GM18873 (cell line): ENCODE data around the gene PID1.
"Not testable (repeated sequence)": the region's sequence is repeated elsewhere in the genome, so short reads cannot be mapped to it uniquely, and the experiment has no call there.

ENCODE experiments used
- ATAC-seq: cut with Tn5 transposase; IDR thresholded peaks from one replicate; pipeline ENCODE4 v1.9.1; 2021; ENCODE audit warnings: mild to moderate bottlenecking, moderate library complexity, moderate number of reproducible peaks; ENCODE audit not compliant: unreplicated experiment, low FRiP score

PID1 gene

GRCh38 chr2:229221641-229222040, 49.4 kb downstream of the PID1 start:
- no peak for ATAC-seq

- no peak for ATAC-seq
Observed at GRCh38 chr2:229220254-229220653, 50.8 kb downstream of the PID1 start.

DNA sequence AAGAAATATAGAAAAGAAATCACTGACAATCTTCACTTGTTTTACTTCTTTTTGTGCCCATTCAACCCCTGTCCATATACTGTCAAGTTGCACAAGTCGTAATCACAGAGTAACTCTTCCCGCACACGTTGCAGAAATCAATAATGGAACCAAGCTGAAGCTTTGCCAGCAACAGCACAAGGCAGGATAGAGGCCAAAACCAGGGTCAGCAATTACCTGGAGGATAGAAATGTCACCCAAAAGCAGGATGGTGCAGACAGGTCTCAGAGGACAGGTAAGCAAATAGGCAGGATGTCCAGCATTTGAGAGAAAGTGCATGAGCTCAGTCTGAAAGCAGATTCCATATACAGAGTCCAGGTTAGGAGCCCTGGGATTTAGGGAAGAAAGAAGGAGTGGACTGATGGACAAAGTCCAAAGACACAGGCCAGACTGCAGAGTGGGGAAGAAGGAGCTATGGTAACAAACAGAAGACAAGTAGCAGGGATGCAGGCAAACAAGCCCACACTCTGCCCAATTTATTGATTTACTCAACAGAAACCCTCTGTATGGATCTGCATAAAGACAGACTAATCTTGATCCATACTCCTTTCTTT, 52.7 kb downstream of the PID1 start:
- no peak for ATAC-seq

DNA sequence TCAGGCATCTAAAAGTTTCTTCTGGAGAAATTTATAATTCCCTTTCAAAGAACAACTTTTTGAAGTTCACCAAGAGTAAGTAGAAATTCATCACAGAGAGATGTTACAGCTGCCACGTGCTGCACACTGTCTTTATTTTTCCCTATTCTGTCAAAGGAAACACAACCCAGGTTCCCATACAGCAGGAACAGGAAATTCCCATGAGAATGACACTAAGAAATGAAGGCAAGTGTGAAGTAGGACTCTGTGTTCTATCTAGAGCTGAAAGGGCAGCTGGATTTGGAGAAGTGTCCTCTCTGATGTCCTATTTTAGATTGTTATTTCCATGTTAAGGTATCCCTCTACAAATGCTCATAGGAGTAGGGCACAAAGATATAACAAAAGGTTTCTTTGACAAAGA, 58.8 kb downstream of the PID1 start:
- no peak for ATAC-seq

DNA sequence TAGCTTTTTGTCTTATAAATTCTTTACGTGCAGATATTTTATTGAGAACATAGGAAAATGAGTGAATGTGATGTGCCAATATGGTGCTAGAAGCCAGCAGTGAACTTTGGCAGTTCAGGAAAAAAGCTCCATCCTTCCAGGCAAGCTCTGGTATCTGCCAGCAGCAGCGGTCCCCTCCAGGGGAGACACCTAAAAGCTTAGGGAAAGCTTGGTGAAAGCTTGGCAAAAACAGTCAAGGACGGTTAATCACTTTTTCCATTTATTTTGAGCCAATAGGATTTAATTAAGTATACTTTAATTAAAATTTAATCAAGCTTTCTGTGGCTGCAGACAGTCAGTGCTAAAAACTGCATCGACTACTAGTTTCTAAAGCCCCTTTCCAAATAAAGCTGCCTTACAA, 60.4 kb downstream of the PID1 start:
- no peak for ATAC-seq

DNA sequence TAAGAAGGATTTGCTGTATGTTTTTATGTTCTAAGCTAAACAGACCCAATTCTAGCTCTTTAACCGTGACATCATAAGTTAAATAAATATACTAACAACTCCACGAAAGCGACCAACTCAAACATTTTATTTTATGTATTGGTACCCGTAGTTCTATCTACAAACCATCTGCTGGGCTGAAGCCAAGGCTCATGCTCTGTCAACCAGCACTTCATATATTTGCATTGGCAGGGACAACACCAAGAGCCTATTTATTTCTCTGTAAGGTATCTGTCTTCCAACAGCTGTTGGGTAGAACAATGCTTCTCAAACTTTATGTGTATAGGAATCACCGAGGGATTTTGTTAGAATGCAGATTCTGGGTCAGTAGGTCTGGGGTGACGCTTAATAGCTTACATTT, 64.5 kb downstream of the PID1 start:
- ATAC-seq = no peak

DNA sequence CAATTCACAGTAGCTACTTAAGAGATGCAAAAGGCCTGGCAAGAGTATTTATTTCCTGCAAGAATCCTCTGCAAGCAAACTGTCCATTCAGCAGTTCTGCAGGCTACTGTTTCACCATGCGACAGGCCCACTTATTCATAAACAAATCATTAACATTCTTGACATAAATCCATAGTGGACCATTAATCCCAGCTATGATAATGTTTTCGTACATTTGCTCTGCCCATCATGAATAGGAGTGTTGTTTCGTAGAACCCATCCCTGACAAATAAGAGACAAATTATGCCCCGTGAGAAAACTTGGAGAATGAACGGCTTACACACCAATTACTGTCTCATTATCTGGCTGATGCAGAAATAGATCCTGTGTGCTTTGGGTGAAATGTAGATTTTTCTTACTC, 65.4 kb downstream of the PID1 start:
- ATAC-seq = no peak

- ATAC-seq = no peak
Observed at GRCh38 chr2:229202646-229203045, 68.4 kb downstream of the PID1 start.

DNA sequence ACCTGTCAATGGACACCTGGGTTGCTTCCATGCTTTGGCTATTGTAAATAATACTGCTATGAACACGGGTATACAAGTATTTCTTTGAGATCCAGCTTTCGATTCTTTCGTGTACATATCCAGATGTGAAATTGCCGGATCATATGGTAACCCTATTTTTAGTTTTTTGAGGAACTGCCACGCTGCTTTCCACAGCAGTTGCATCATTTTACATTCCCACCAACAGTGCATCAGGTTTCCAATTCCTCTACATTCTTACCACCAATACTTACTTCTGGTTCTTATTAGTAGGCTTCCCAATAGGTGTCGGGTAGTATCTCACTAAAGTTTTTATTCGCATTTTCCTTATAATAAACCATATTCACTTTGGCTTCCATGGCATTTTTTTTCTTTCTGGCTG, 69.6 kb downstream of the PID1 start:
- no peak for ATAC-seq

GRCh38 chr2:229199267-229199666, 71.8 kb downstream of the PID1 start:
- ATAC-seq = no peak

DNA sequence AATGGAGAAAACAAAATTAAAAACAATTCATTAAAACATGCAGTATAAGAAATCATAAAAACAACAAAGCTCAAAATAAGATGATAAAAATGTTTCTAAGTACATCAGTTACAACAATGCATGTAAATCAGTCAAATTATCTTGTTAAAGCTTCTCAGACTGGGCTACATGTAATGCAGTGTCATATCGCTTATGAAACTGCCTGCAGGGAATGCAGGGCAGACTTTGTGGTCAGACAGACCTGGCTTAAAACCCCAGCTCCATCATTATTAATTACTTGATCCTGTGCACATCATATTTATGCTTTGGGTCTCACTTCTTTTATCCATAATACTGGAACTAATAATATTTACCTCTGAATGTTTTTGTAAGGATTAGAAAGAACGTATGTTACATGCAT, 74.6 kb downstream of the PID1 start:
- ATAC-seq = no peak

DNA sequence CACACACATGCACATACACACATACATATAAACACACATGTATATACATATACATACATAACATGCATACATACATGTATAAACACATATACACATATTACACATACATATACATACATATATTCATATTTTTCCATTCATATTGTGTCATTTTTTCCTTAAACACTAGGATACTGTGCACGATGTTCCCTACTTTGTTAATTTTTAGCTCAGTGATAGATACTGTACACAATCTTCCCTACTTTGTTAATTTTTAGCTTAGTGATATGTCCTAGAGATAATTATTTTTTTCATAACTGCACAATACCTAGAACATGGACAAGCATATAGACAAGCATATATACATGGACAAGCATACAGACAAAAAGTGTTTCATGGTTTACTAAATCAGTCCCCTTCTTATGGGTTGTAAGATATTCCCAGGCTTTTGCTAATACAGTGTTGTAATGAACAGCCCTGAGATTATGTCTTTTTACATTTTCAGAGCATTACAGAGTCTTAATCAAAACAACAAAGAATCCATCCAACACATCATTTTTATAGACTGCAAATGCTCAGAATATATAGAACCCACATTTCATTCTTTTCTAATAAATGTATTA, 75.6 kb downstream of the PID1 start:
- ATAC-seq = no peak

- no peak for ATAC-seq
Observed at GRCh38 chr2:229193281-229193680, 77.8 kb downstream of the PID1 start.

DNA sequence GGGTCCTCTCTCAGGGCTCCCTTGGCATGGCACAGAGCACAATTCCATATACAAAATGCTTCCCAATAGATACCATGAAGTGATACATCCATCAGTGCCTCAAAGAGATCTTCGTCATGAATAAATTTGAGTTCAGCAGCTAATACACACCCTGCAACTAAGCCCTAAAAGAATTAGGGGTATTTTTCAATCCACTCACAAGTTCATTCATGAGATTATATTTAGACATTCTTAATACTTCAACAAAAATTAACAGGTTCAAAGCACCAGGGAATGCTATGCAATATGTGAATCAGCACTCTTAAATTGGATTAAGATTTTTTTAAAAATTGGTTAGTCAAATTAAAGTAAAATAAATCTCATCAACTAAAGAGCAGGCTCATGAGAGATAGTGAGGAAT, 79.7 kb downstream of the PID1 start:
- no peak for ATAC-seq

GRCh38 chr2:229187123-229187522, 84.0 kb downstream of the PID1 start:
- not testable (repeated sequence) for ATAC-seq

GRCh38 chr2:229181641-229182040, 89.4 kb downstream of the PID1 start:
- ATAC-seq = no peak

DNA sequence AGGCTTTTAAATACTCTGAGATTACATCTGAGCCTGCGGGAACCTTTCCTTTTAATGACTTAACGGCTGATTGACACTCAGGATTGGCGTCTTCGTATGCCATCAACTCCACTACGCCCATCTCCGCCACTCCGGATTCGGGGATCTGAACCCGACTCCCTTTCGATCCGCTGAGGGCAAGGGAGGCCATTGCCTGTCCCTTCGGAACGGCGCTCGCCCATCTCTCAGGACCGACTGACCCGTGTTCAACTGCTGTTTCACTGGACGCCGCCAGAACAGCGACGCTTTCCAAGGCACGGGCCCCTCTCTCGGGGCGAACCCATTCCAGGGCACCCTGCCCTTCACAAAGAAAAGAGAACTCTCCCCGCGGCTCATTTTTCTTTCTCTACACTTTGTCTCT, 90.4 kb downstream of the PID1 start:
- no peak for ATAC-seq

DNA sequence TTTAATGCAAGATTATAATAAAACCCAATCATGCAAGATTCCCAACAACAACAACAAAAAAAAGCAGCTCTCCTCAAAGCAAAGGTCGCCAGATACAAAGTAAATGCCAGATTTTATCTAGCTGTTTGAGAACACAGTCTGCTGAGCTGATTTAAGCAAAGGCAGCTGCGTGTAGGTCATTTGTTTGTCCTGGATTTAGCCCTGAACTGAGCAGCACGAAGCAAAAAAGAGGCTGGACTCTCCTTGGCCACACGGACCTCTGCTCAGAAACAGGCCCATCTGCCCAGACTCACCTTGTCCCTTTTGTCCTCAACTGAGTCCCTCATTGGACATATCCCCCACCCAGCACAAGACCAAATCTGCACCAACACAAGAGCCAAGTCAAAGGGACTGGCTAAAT, 91.5 kb downstream of the PID1 start:
- no peak for ATAC-seq

GRCh38 chr2:229178706-229179105, 92.4 kb downstream of the PID1 start:
- ATAC-seq = no peak

DNA sequence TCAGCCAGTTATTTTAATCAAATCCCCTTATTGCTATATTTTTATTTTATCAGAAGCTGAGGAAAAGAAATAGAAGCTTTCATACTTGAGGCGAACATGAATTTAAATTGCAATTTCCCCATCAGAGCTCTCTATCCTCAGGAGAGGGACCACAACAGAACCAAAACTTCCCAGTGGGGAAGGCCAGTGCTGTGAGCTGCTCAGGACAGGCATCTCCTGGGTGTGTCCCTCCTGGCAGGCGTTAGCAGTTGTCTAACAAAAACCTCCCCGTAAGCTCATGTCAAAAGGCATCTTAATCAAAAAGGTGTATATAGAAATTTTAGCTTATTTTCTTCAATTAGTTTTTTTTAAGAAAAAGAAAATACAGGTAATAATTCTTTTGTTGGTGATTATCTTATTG, 93.0 kb downstream of the PID1 start:
- ATAC-seq = no peak

- ATAC-seq = no peak
Observed at GRCh38 chr2:229176136-229176535, 95.0 kb downstream of the PID1 start.

- ATAC-seq = no peak
Observed at GRCh38 chr2:229175497-229175863, 95.6 kb downstream of the PID1 start.
